Raji (cell line): ENCODE measurements around the gene LAMTOR4.

Experiments used
- POLR2A ChIP-seq: IDR thresholded peaks from 2 replicates; pipeline ENCODE4 v1.6.1; 2011; ENCODE audit warnings: low read depth, low read length, control low read depth; ENCODE audit not compliant: insufficient read depth

Gene LAMTOR4

DNA sequence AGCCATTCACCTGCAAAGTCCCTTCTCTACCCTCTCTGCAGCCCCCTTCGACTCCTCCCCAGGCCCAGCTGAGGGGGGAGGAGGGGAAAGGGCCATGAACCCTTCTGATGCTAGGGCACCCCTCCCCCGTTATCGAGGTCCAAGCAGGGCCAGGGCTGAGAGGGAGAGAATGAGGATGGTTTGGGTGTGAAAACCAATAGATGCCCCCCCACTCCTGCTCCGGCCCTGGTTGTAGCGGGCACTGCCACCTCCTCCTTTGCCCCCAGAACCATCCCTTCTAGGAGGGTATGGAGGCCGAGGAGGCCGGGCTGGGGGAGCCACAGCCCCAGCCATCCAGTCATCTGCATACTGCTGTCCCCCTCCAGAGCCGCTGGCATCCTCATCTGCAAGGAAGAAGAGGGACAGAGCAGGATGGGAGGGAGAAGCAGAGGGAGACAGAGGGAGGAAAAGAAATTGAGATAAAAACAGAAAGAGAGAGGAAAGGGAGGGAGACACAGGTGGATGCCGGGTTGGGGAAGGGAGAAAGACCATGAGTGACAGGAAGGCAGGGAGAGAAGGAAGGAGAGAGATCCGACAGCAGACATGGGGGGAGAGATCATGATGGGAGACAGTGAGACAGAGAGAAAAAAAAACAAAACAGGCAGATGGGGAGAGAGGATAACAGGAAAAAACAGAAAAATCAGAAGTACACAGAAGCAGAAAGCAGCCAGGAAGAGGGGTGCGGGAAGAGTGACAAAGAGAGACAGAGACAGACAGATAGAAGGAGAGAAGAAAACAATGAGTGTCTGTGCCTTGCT lies 21.6 kb downstream of the LAMTOR4 start:
- no peak for TF ChIP-seq POLR2A

GRCh38 chr7:100171087-100171681 lies 22.5 kb downstream of the LAMTOR4 start:
- no peak for TF ChIP-seq POLR2A

DNA sequence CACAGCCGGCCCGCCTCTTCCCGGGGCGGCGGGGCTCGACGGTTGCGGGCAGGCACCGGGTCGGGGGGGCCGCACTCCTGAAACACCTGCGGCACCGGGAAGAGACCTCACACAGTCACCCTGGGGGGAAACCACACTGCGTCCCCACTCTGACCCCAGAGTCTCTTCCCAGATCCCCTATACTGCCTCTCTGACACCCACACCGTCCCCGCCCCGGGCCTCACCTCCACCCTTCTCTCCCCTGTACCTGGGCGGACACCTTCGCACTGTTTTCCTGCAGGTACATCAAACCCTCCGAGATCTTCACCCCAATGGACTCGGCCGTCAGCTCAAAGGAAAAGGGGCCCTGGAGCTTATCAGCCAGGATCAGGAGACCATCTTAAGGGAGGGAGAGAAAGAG lies 23.1 kb downstream of the LAMTOR4 start:
- TF ChIP-seq POLR2A: no peak

- no peak for TF ChIP-seq POLR2A
Measured at GRCh38 chr7:100173806-100174495, 25.2 kb downstream of the LAMTOR4 start.

- no peak for TF ChIP-seq POLR2A
Measured at GRCh38 chr7:100174582-100174981, 25.9 kb downstream of the LAMTOR4 start.

GRCh38 chr7:100175296-100175935 lies 26.7 kb downstream of the LAMTOR4 start:
- TF ChIP-seq POLR2A: no peak

DNA sequence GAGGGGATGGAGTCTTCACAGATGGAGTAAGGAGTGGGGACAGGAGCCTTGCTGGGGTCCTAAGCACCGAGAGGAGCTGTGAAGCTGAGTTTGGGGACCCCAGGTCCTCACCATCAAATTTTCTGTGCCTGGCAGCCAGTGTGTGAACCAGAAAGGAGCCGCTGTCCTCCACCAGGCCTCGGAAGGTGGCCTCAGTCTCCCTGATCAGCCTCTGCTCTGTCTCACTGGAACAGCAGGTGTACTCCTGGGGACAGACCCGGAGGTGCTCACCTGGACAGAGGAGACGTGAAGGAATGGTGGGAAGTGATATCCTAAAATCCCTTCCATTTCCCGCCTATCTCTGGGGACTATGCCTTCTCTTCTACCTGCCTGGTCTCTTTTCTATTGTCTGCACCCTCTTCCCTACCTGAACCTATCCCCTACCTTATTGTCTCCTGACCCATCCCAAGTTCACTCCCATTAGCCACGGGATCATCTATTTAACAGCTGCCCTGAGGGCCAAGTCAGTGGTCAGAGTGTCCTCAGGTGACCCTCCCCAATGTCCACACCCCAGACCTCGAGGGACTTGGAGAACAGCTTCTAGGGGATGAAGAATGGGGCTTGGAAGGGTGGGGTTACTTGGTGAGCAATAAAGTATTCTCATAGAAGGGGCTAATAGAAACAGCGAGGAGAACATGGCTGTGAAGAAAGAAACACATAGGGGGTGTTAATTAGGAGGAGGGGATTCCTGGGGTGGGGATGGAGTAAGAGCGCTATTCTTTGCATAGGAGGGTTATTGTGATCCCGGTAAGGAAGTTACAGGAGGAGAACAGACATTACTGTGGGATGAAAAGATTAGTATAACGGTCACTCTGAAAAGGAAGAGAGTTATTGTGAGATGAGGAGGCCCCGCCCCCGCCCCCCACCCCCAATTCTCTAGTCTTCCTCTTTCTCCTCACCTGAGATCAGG lies 27.7 kb downstream of the LAMTOR4 start:
- TF ChIP-seq POLR2A: no peak

DNA sequence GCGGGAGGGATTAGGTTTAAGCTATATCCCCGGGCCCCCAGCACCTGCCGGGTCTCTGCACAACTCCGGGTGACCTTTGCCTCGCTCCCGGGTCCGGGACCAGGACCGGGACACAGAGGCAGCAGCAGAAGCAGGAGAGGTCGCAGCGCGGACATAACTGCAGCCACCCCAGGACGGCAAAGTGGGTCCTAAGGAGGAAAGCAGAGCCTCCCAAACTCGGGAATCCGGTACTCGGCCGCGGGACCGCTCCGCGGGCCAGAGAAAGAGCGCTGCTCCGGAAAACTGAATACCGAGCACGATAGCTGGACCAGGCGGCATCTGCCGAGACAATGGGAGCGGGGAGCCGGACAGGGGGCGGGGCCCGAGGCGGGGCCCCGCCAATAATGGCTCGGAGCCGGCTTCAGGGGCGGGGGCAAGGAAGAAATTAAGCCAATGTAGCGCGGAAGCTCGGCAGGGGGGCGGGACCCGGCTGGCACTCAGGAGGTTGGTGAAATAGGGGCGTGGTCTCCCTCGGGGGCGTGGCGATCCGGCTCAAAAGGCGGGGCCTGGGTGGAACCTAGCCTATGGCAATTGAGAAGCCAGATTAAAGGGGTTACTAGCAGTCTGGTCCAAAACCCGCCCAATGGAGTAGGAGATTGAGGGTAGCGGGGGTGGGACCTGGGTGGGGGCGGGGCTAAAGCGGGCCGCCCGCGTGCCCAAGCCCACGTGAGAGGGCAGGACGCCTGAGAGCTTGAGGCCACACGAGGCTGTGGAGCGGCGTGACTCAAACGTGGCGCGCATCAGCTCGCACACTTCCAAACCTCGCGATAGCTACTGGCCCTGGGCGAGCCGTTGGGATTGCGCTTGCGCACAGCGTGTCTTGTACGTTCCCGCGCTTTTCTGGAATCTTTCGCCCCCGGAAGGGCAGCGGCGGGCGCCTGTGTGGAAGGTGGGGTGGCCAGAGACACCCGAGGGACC lies 28.6 kb downstream of the LAMTOR4 start, which contains the start of the genes GPC2 and STAG3:
GPC2 (minus strand) TSS at position 337 of the 957 bp plus-strand sequence; CDS start at position 155, 182 bp downstream.
STAG3 (plus strand) TSS at position 874 of the 957 bp plus-strand sequence. CDS start 2,639 bp downstream, outside the sequence.
- peak; percentile 65 for TF ChIP-seq POLR2A

- TF ChIP-seq POLR2A: no peak
Measured at GRCh38 chr7:100185726-100186125, 37.0 kb downstream of the LAMTOR4 start.

DNA sequence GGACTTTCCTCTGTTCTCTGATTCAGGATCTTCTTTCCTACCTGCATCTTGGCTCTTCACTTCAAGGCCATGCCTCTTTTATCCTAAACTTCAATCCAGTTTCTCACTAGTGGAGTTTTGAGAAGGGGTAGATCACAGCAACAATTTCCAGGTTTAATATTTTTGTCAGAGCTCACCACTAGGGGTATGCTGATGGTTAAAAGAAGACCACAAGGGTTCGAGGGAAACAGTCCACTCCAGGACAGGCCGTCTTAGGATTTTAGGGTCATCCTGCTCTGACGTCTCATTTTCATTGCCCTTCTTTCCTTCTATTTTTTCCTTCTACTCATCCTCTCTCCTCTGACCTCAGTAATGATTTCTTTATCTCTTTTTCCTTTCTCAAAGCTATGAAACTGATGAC lies 40.3 kb downstream of the LAMTOR4 start:
- TF ChIP-seq POLR2A: no peak

DNA sequence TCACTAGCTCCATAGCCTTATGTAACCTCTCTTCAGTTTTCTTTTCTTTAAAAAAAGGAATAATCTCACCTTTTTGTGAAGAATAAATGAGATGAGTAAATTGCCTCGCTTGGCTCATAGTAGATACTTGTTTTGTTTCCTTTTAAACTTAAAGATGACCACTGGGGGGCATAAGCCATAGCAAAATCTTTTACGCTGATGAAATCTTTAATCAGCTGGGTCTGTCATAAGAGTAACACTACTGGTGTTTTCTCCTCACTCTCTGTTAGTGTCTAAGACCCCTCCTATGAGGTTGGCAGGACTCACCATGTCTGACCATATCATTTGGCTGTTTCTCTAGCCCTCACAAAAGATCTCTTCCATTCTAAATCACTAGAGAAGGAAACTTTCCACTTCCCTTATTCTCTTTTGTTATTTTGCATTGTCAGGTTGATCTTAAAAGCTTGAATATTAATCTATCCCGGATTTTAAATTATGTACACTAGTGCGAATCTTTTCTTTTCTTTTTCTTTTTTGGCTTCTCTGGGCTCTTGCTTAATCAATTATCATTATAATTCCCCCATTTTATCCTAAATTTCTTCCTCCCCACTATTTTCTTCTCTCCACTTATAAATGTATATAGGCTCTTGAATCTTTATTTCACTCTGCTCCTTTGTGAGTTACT lies 41.5 kb downstream of the LAMTOR4 start:
- TF ChIP-seq POLR2A: no peak

- no peak; the same call in 1 of the 2 replicates for TF ChIP-seq POLR2A
Measured at GRCh38 chr7:100191775-100192174, 43.1 kb downstream of the LAMTOR4 start.

- no peak for TF ChIP-seq POLR2A
Measured at GRCh38 chr7:100192969-100193368, 44.3 kb downstream of the LAMTOR4 start.

GRCh38 chr7:100195222-100195621 lies 46.5 kb downstream of the LAMTOR4 start:
- no peak for TF ChIP-seq POLR2A
